Endothelial cell of umbilical vein (primary cell): Measurements from ENCODE around the gene KRT15.

Source experiments
- CTCF ChIP-seq, 2 donors: IDR thresholded peaks; 1 replicate in 1 of 2; 2 replicates in 1 of 2; pipeline ENCODE4 v1.5.1; 2011; ENCODE audit warnings: low read length in 2 of 2, mild to moderate bottlenecking in 2 of 2, moderate library complexity in 2 of 2, control low read depth in 1 of 2, inconsistent platforms in 1 of 2, low read depth in 1 of 2; ENCODE audit not compliant: insufficient read depth in 1 of 2; ENCODE audit errors: extremely low read depth in 1 of 2
- EZH2 ChIP-seq: IDR thresholded peaks from 2 replicates; pipeline ENCODE4 v1.6.1; 2012; ENCODE audit warnings: borderline replicate concordance, low read depth, mild to moderate bottlenecking, moderate library complexity, low read length, inconsistent platforms; ENCODE audit not compliant: severe bottlenecking
- GATA2 ChIP-seq: IDR thresholded peaks from 2 replicates; pipeline ENCODE4 v1.7.0; 2011; ENCODE audit warnings: low read depth, mild to moderate bottlenecking, moderate library complexity, mixed read lengths, low read length; ENCODE audit not compliant: insufficient read length, insufficient read depth
- JUN ChIP-seq: IDR thresholded peaks from 2 replicates; pipeline ENCODE4 v1.6.1; 2011; ENCODE audit warnings: borderline replicate concordance, low read depth; ENCODE audit not compliant: insufficient read length, insufficient read depth
- MYC ChIP-seq: IDR thresholded peaks from one replicate; pipeline ENCODE4 v1.6.1; 2011; ENCODE audit warnings: mild to moderate bottlenecking, low read depth, low read length
- POLR2A ChIP-seq: IDR thresholded peaks from 2 replicates; pipeline ENCODE4 v1.6.1; 2012; ENCODE audit warnings: low read depth, mild to moderate bottlenecking, control low read depth, low read length
- POLR2AphosphoS5 ChIP-seq: IDR thresholded peaks from 2 replicates; pipeline ENCODE4 v1.6.1; 2012; ENCODE audit warnings: low read depth, mild to moderate bottlenecking, control low read depth, low read length, moderate library complexity; ENCODE audit not compliant: insufficient read depth
- TF ChIP-seq, protein P1 (sequence below): IDR thresholded peaks from 2 replicates; pipeline ENCODE4 v1.6.1; 2011; ENCODE audit not compliant: insufficient read depth, insufficient read length

- TF ChIP-seq CTCF (IDR thresholded peaks at IDR 0.05; ENCODE audit: extremely low read depth in 1 of 2, insufficient read depth in 1 of 2, low read depth in 1 of 2, low read length in 2 of 2) (no peak), POLR2A (no peak), POLR2AphosphoS5 (no peak), EZH2 (no peak), MYC (no peak), GATA2 (no peak), JUN (no peak)
- TF ChIP-seq, protein P1, sequence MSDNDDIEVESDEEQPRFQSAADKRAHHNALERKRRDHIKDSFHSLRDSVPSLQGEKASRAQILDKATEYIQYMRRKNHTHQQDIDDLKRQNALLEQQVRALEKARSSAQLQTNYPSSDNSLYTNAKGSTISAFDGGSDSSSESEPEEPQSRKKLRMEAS: no peak
Observed at GRCh38 chr17:41466988-41467387, 51.7 kb downstream of the KRT15 start, which contains the start of gene KRT32.
